HG03457 (cell line): Measurements from ENCODE around the gene BRAT1.
"Not testable (repeated sequence)": the region's sequence is repeated elsewhere in the genome, so short reads cannot be mapped to it uniquely, and the experiment has no call there.

Experiments used
- ATAC-seq: cut with Tn5 transposase; IDR thresholded peaks from one replicate; pipeline ENCODE4 v1.9.1; 2021; ENCODE audit warnings: moderate number of reproducible peaks; ENCODE audit not compliant: unreplicated experiment

Gene BRAT1

GRCh38 chr7:2539031-2539911 lies 16.1 kb downstream of the BRAT1 start:
- no peak for ATAC-seq

- no peak for ATAC-seq
Observed at GRCh38 chr7:2537981-2538851, 17.1 kb downstream of the BRAT1 start.

- not testable (repeated sequence) for ATAC-seq
Observed at GRCh38 chr7:2535872-2536627, 19.3 kb downstream of the BRAT1 start.

GRCh38 chr7:2534214-2534613 lies 21.1 kb downstream of the BRAT1 start:
- ATAC-seq, result not testable (repeated sequence)

GRCh38 chr7:2533566-2533965 lies 21.8 kb downstream of the BRAT1 start:
- ATAC-seq, result not testable (repeated sequence)

GRCh38 chr7:2532816-2533215 lies 22.5 kb downstream of the BRAT1 start:
- ATAC-seq, result not testable (repeated sequence)

- ATAC-seq, result not testable (repeated sequence)
Observed at GRCh38 chr7:2532199-2532772, 23.0 kb downstream of the BRAT1 start.

GRCh38 chr7:2531796-2532110 lies 23.6 kb downstream of the BRAT1 start:
- not testable (repeated sequence) for ATAC-seq

GRCh38 chr7:2530994-2531795 lies 24.1 kb downstream of the BRAT1 start:
- ATAC-seq, result not testable (repeated sequence)

- ATAC-seq, result peak; percentile 42
Observed at GRCh38 chr7:2530071-2530987, 25.0 kb downstream of the BRAT1 start.

- ATAC-seq, result no peak
Observed at GRCh38 chr7:2529161-2530070, 25.9 kb downstream of the BRAT1 start.

GRCh38 chr7:2528481-2529095 lies 26.7 kb downstream of the BRAT1 start:
- ATAC-seq, result no peak

GRCh38 chr7:2527505-2528467 lies 27.5 kb downstream of the BRAT1 start:
- ATAC-seq, result no peak

GRCh38 chr7:2526659-2527504 lies 28.4 kb downstream of the BRAT1 start:
- ATAC-seq, result no peak
